Pons (tissue), 1 donor: Measurements from ENCODE around the gene GAB3.
"Not testable (repeated sequence)": the region's sequence is repeated elsewhere in the genome, so short reads cannot be mapped to it uniquely, and the experiment has no call there.

Experiments
- DNase-seq: peaks from one replicate; pipeline ENCODE4 v3.0.0-alpha.2; 2016; ENCODE audit warnings: low spot score

The GAB3 gene

DNA sequence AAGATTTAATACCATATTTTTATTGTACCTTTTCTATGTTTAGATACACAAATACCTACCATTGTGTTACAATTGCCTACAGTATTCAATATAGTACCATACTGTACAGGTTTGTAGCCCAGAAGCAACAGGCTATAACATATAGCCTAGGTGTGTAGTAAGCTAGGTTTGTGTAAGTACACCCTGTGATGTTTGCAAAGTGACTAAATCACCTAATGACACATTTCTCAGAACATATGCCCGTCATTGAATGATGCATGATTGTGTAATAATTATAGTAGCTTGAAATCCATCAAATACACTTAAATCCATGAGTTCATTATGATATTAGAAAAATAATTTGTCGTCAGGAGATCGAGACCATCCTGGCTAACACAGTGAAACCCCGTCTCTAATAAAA, 30.8 kb downstream of the GAB3 start:
- no peak for DNase-seq

DNA sequence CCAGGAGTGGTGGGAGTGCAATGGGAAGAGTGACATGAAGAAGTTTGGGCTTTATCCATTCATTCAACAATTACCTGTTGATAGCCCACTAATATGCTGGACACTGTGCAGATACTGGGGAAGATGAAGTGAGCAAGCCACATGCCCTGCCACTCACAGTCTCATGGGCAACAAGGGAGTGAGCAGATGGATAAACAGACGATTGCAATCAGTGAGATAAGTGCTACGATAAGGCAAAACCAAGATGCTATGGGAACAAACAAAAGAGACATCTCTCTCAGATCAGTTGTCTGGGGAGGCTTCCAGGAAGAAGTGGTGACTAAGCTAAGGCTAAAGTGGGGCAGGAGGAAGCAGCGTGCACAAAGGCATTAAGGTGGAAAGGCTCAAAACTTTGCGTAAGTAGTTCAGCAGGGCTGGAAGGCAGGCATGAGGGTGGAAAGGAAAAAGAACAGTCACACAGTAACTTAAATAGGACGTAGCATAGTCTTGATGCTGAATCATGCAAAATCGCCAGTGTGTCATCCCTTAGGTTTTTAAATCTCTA, 31.7 kb downstream of the GAB3 start:
- peak; percentile 31 for DNase-seq

GRCh38 chrX:154718616-154719015, 32.3 kb downstream of the GAB3 start:
- DNase-seq: peak; percentile 60

GRCh38 chrX:154717824-154718223, 33.1 kb downstream of the GAB3 start:
- no peak for DNase-seq

GRCh38 chrX:154715825-154716224, 35.1 kb downstream of the GAB3 start:
- no peak for DNase-seq

DNA sequence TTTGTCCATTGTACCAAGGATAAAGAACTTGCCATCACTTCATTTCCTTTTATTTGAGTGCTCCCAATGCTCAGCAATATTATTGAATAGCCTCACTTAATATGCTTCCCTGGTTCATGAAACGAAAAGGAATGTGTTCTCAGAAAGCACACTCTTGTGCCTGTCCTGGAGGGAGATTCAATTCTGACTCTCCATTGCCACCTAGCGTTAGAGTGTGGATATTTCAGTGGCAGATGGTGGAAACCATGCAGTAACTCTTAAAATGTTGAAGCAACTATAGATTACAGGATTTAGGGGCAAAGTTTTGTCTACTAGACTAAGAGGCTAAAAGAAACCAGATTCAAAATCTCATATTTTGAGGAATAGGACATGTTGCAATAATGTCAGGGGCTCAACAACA, 36.0 kb downstream of the GAB3 start:
- peak; percentile 58 for DNase-seq

DNA sequence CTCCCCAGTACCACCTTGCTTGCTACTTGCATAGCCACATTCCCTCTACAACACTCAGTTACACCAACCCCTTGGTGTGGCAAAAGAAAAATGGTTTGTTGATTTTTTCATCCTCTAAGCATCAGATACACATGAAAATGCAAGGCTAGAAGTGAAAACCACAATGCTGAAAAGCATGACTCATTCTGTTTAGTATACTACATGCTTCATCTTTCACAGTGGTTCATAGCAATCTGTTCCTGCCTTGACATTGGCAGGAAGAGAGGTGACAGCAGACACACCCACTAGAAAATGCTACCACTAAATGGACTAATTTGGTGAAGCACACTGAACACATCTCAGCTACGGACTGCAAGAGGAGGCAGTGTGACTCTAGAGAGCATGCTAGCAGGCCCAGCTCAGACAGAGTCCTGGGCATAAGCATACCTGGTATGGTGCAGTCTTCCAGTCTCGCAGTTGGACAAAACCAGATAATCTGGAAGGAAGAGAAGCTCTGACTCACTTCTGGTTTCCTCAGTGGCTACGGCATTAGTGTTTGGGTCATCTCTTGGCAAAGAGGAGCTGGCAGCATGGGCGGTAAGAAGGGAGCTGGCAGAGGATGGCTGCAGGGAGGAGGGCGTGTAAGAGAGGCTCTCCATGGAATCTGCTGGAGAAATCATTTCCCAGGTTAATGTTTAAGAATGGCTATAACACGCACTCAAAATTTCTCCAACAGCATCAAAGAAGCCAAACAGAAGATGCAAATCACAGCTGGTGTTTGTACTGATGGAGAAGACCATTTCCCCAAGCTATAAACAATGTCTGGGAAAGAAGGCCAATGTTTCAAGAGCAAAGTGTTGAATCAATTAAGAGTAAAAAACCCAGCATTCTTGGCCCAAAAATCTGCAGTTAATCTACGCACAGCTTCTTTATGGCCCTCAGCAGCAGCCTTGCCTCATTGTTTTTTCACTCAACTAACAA, 37.8 kb downstream of the GAB3 start:
- no peak for DNase-seq

DNA sequence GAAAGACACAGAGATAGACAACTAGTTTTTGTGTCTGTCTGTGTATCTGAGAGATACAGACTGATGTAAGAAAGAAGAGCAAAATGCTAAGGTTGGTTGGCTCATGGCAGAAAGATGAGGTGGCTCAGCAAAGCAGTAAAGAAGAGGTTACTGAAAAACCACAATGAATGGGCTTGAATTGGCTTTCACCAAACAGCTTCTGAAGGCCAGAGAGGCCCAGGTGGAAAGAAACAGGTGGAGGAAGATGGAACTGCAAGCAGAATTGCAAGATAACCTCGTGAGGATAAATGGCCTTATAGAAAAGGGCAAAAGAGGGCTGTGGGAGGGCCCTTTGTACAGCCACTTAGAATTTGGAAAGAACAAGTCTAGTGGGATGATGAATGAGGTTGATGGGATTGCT, 39.6 kb downstream of the GAB3 start:
- DNase-seq: no peak

DNA sequence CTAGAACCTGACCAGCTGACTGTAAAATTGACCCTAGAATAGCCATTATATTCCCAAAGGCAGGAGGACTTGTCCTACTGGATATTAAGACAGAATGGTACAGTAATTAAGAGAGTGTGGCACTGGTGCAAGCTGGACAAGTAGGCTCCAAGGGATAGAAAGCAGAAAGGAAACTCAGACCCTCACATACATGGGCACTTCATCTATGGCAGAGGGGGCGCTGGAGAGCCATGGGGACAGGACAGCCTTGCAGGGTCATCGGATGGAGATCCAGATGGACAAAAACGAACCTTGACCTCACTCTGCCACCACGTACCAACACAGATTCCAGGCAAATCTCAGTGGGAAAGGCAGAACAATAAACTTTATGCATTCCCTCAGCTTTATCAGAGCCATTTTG, 40.6 kb downstream of the GAB3 start:
- no peak for DNase-seq

DNA sequence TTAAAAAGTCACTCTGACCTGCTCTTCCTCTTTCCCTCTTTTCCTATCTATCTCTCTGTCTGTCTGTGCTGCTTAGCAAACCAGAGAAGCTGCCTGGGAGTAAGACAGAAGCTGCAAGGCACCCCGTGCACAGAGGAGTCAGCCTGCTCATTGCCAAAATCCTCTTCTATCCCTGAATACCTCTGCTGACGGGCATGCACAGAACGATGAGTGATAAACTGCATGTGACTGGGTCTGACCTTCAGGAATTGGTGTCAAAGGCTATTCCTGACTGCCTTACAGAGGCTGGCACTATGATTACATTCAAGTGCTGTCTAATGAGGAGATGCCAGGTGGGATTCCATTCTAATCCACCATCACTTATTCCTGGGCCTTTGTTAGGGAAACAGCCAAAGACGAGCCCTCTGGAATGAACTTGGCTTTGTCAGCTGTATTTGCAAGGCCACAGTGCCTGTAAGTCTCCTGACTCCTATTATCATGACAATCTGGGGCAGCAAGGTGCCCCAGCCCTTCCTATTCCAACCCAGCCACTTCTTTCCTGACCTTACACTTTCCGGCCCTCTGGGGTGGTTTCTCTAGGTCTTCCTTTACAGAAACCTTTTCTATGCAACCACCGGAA, 52.1 kb downstream of the GAB3 start:
- DNase-seq: no peak

GRCh38 chrX:154696676-154697045, 54.2 kb downstream of the GAB3 start:
- DNase-seq: no peak

GRCh38 chrX:154695911-154696675, 54.8 kb downstream of the GAB3 start:
- no peak for DNase-seq

DNA sequence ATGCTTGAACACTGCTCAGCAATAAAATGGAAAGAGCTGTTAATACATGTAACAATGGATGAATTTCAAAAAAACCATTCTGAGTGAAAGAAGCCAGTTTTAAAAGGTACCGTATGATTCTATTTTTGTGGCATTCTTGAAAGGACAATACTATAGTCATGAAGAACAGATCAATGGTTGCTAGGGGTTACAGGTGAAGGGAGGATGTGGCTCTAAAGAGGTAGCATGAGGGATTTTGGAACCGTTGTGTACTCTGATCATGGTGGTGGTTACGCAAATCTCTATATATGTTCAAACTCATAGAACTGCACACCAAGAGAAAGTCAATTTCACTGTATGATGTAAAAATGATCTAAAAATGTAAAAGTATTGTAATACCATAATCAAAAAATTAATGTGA, 57.5 kb downstream of the GAB3 start:
- no peak for DNase-seq

- not testable (repeated sequence) for DNase-seq
Measured at GRCh38 chrX:154690438-154690837, 60.4 kb downstream of the GAB3 start.

DNA sequence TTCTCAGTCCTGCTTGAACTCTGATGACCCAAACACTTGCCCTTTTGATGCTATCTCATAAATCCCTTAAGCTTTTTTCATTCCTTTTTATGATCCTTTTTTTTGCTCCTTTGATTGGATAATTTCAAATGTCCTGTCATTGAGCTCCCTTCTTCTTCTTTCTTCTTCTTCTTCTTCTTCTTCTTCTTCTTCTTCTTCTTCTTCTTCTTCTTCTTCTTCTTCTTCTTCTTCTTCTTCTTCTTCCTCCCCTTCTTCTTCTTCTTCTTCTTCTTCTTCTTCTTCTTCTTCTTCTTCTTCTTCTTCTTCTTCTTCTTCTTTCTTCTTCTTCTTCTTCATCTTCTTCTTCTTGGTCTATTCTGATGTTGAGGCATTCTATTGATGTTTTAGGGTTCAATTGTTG, 78.8 kb downstream of the GAB3 start:
- not testable (repeated sequence) for DNase-seq

- DNase-seq: not testable (repeated sequence)
Measured at GRCh38 chrX:154670848-154671247, 80.0 kb downstream of the GAB3 start.

- peak; percentile 5 for DNase-seq
Measured at GRCh38 chrX:154661899-154662298, 89.0 kb downstream of the GAB3 start.

DNA sequence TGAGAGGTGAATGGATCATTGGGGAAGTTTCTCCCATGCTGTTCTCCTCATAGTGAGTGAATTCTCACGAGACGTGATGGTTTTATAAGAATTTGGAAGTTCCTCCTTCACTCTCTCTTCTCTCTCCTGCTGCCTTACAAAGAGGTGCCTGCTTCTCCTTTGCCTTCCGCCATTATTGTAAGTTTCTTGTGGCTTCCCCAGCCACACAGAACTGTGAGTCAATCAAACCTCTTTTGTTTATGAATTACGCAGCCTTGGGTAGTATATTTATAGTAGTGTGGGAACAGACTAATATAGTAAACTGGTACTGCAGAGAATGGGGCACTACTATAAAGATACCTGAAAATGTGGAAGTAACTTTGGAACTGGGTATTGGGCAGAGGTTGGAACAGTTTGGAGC, 89.7 kb downstream of the GAB3 start:
- DNase-seq: no peak

DNA sequence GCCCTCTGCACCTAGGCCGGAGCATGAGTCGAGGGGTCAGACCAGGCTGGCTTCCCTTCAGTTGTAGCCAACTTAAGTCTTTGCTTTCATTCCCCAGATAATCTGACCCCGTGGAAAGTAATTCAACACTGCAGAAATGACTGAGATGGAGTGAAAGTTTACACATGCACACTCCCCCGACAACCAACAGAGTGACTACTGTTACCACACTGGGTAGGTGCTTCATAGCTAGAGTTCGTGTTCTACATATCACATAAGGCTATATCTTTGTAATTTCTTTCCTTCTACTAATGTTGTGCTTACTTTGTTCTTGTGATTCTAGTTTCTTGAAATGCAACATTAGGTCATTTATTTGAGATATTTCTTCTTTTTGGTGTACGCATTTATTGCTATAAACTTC, 90.3 kb downstream of the GAB3 start:
- DNase-seq: no peak

DNA sequence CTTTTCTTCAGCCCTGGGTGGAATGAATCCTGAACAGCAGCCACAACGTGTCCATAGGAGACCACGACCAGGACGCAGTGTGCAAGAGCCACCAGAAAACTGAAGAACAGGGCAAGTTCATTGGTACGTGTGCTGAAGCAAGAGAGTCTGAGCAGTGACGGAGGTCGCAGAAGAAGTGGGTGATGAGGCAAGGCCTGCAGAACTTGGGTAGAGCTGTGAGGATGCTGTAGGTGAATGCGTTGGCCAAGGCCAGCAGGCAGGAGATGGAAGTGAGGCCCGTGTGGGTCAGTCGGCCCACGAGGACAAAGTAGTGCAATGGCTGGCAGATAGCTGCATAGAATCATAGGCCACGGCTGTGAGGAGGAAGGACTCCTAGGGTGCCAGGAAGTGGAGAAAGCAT, 91.9 kb downstream of the GAB3 start:
- no peak for DNase-seq

GRCh38 chrX:154658187-154658586, 92.7 kb downstream of the GAB3 start:
- DNase-seq: no peak

GRCh38 chrX:154657226-154657805, 93.6 kb downstream of the GAB3 start:
- no peak for DNase-seq
